Panc1 (cell line): Measurements from ENCODE around the gene DIPK1B. TPM values are rescaled to one million over a fixed set of nuclear protein-coding genes. Genes with fewer than 3 reads are reported as not detected.

Experiments used
- ATAC-seq: fragments of 200-7000 bp; cut with Tn5 transposase; 2 replicates; pipeline ENCODE4 v1.9.1; 2020; ENCODE audit warnings: mild to moderate bottlenecking, moderate library complexity
- BruUV-seq: library from RNA; stranded (reverse); fragments of 400-500 nt; replicated peaks from 2 replicates; lab custom pipeline; 2021; lab: Mats Ljungman, UMichigan
- CTCF ChIA-PET: fragments of 300-600 bp; sonication (Branson Sonifier 250); formaldehyde crosslinking; loops from one replicate; lab custom pipeline; 2022; ENCODE audit warnings: antibody characterized with exemption; lab: Charles Lee
- POLR2A ChIA-PET: fragments of 300-600 bp; sonication (Branson Sonifier 250); formaldehyde crosslinking; loops from one replicate; lab custom pipeline; 2022; ENCODE audit warnings: antibody characterized with exemption; lab: Charles Lee
- DNase-seq: peaks from one replicate; pipeline ENCODE4 v3.0.0-alpha.2; 2010; ENCODE audit warnings: low read depth, low spot score
- H3K27ac ChIP-seq: 2 replicates; pipeline ENCODE4 v1.5.1; 2011; ENCODE audit warnings: mild to moderate bottlenecking, low read length, inconsistent platforms
- H3K27me3 ChIP-seq: fragments of 200-500 bp; sonication (Bioruptor generic); 2 replicates; pipeline ENCODE4 v1.6.0; 2014; ENCODE audit warnings: low read length, inconsistent platforms; ENCODE audit not compliant: control insufficient read depth, insufficient read depth
- H3K36me3 ChIP-seq: fragments of 200-500 bp; sonication (Bioruptor generic); 2 replicates; pipeline ENCODE4 v1.5.1; 2014; ENCODE audit warnings: inconsistent platforms, mild to moderate bottlenecking, low read length, moderate library complexity; ENCODE audit not compliant: control insufficient read depth, insufficient read depth
- H3K4me1 ChIP-seq: 2 replicates; pipeline ENCODE4 v1.5.1; 2011; ENCODE audit warnings: inconsistent platforms, mild to moderate bottlenecking, low read length, moderate library complexity; ENCODE audit not compliant: control insufficient read depth, insufficient read depth
- H3K4me3 ChIP-seq, 2 experiments: 2 replicates each; pipeline ENCODE4 v1.5.1; 2011 to 2012; ENCODE audit warnings: low read depth in 2 of 2, low read length in 2 of 2, mild to moderate bottlenecking in 2 of 2, inconsistent platforms in 1 of 2, moderate library complexity in 1 of 2
- H3K9me3 ChIP-seq: fragments of 200-500 bp; sonication (Bioruptor generic); 2 replicates; pipeline ENCODE4 v1.5.1; 2014; ENCODE audit warnings: low read depth, mild to moderate bottlenecking, inconsistent platforms, low read length, moderate library complexity; ENCODE audit not compliant: control insufficient read depth, insufficient read depth
- CTCF ChIP-seq: fragments of 450-650 bp; IDR thresholded peaks from 2 replicates; pipeline ENCODE4 v1.5.1; 2017; ENCODE audit warnings: mild to moderate bottlenecking
- POLR2AphosphoS5 ChIP-seq: IDR thresholded peaks from 2 replicates; pipeline ENCODE4 v1.6.1; 2012; ENCODE audit warnings: mild to moderate bottlenecking, low read depth, low read length, moderate library complexity
- SIN3A ChIP-seq: IDR thresholded peaks from 2 replicates; pipeline ENCODE4 v1.6.1; 2012; ENCODE audit warnings: low read depth, mild to moderate bottlenecking, low read length, moderate library complexity, borderline replicate concordance; ENCODE audit not compliant: insufficient read depth
- TCF7L2 ChIP-seq: IDR thresholded peaks from 2 replicates; pipeline ENCODE4 v1.6.1; 2011; ENCODE audit warnings: mild to moderate bottlenecking, low read depth, low read length, inconsistent platforms
- in situ Hi-C: cut with HindIII; loops from 2 replicates; pipeline ENCODE4 v1.10.0; 2016; ENCODE audit warnings: low sequenced_read_pairs, low pct_unique_long_range_greater_than_20kb
- intact Hi-C: fragments of 100-400 bp; cut with micrococcal nuclease; formaldehyde crosslinking; loops from one replicate; pipeline ENCODE4 v1.10.0; 2022; ENCODE audit not compliant: unreplicated experiment
- total RNA-seq: library from RNA; stranded (reverse); gene quantifications from one replicate; pipeline ENCODE4 v1.2.1, GENCODE V29; 2021; ENCODE audit not compliant: unreplicated experiment
- TF ChIP-seq, protein P1 (sequence below), 2 experiments: IDR thresholded peaks; 2 replicates each; pipeline ENCODE4 v1.6.1; 2011 to 2012; ENCODE audit warnings: low read depth in 2 of 2, control low read depth in 1 of 2, low read length in 1 of 2, mild to moderate bottlenecking in 1 of 2, moderate library complexity in 1 of 2; ENCODE audit not compliant: insufficient read depth in 1 of 2

The DIPK1B gene
- total RNA-seq, 1 experiment from 2014 or later, result 10.6 TPM

- no TSS peak for BruUV-seq
Observed at GRCh38 chr9:136750526-136750925, 38.2 kb downstream of the DIPK1B start.

DNA sequence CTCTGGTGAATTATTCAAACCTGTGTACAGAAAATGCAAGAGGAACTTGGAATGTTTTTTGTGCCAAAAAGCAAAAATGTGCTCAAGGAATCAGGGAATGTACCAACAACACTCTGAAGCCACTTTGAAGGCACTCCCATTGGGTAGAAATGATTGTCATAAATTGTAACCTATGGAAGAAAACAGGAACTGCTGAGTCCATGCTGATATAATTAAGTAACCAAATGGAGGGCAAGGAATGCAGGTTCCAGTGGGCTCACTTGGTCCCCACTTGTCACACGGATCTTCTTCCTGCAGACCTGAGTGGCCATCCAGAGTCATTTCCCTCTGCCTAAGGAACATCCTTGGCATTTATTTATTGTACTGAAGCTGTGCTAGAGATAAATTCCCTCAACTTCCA, 38.9 kb downstream of the DIPK1B start:
- ATAC-seq (no peak), DNase-seq (no peak)
- H3K9me3 ChIP-seq, result no peaks in the 10 kb centered on the region
- no peaks in the 10 kb centered on the region for H3K4me1 ChIP-seq
- in situ Hi-C loops (no loop called here), intact Hi-C loops (no loop called here)
- no TSS peak for BruUV-seq
- H3K27ac ChIP-seq, result no peak overlapping the region
- H3K36me3 ChIP-seq, result no peaks in the 10 kb centered on the region
- no peak for TF ChIP-seq POLR2AphosphoS5
- no peak for TF ChIP-seq TCF7L2
- TF ChIP-seq, protein P1, sequence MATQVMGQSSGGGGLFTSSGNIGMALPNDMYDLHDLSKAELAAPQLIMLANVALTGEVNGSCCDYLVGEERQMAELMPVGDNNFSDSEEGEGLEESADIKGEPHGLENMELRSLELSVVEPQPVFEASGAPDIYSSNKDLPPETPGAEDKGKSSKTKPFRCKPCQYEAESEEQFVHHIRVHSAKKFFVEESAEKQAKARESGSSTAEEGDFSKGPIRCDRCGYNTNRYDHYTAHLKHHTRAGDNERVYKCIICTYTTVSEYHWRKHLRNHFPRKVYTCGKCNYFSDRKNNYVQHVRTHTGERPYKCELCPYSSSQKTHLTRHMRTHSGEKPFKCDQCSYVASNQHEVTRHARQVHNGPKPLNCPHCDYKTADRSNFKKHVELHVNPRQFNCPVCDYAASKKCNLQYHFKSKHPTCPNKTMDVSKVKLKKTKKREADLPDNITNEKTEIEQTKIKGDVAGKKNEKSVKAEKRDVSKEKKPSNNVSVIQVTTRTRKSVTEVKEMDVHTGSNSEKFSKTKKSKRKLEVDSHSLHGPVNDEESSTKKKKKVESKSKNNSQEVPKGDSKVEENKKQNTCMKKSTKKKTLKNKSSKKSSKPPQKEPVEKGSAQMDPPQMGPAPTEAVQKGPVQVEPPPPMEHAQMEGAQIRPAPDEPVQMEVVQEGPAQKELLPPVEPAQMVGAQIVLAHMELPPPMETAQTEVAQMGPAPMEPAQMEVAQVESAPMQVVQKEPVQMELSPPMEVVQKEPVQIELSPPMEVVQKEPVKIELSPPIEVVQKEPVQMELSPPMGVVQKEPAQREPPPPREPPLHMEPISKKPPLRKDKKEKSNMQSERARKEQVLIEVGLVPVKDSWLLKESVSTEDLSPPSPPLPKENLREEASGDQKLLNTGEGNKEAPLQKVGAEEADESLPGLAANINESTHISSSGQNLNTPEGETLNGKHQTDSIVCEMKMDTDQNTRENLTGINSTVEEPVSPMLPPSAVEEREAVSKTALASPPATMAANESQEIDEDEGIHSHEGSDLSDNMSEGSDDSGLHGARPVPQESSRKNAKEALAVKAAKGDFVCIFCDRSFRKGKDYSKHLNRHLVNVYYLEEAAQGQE (IDR thresholded peaks at IDR 0.05; ENCODE audit: insufficient read depth in 1 of 2, low read depth in 2 of 2, low read length in 1 of 2), result no peak
- no peak for TF ChIP-seq CTCF
- no peak for TF ChIP-seq SIN3A
- no peak overlapping the region for H3K4me3 ChIP-seq
- POLR2A ChIA-PET, result no interaction called here
- CTCF ChIA-PET, result no interaction called here
- no peaks in the 10 kb centered on the region for H3K27me3 ChIP-seq

More at GRCh38 chr9:136750526-136750925, 38.2 kb downstream of the DIPK1B start:
- TF ChIP-seq SIN3A, result no peak
- TF ChIP-seq TCF7L2, result no peak
- TF ChIP-seq, protein P1 (IDR thresholded peaks at IDR 0.05; ENCODE audit: insufficient read depth in 1 of 2, low read depth in 2 of 2, low read length in 1 of 2), result no peak
- TF ChIP-seq CTCF, result no peak
- TF ChIP-seq POLR2AphosphoS5, result no peak
- intact Hi-C loops, result no loop called here
- Histone ChIP-seq H3K4me1 (no peaks in the 10 kb centered on the region), H3K27ac (no peak overlapping the region), H3K27me3 (no peaks in the 10 kb centered on the region), H3K36me3 (no peaks in the 10 kb centered on the region), H3K9me3 (no peaks in the 10 kb centered on the region), H3K4me3 (no peak overlapping the region)
- in situ Hi-C loops, result no loop called here
- DNase-seq, result no peak
- POLR2A ChIA-PET, result no interaction called here
- CTCF ChIA-PET, result no interaction called here
- ATAC-seq, result no peak
